ENCODE data around the gene NFATC2.

NFATC2 gene

GRCh38 chr20:51361258-51361657 lies 181.3 kb downstream of the NFATC2 start:
- Histone ChIP-seq H3F3A (ENCODE audit: low read depth) (no peaks in the 10 kb centered on the region), H4K20me1 (ENCODE audit: insufficient read depth, low read length, poor library complexity, severe bottlenecking) (no peaks in the 10 kb centered on the region), H3K9me3 (ENCODE audit: insufficient read depth, low read depth, low read length) (no peaks in the 10 kb centered on the region), H3K27me3 (ENCODE audit: insufficient read depth, low read length, poor library complexity, severe bottlenecking) (no peaks in the 10 kb centered on the region), H3K9me2 (replicated peaks; ENCODE audit: low read depth, low read length) (no peaks in the 10 kb centered on the region), H3K9ac (ENCODE audit: low read depth, low read length, poor library complexity, severe bottlenecking) (no peak overlapping the region), H3K79me2 (ENCODE audit: insufficient read depth, low read length) (no peaks in the 10 kb centered on the region), H3K4me3 (ENCODE audit: low read length, poor library complexity, severe bottlenecking) (no peak overlapping the region), H3K4me2 (ENCODE audit: low read depth, low read length, poor library complexity, severe bottlenecking) (no peak overlapping the region), H3K4me1 (ENCODE audit: insufficient read depth, low read length, poor library complexity, severe bottlenecking) (no peaks in the 10 kb centered on the region), H3K36me3 (ENCODE audit: insufficient read depth, low read length) (no peaks in the 10 kb centered on the region), H2AFZ (ENCODE audit: low read length) (no peak overlapping the region)
- TF ChIP-seq CTCF (conservative IDR thresholded peaks at IDR 0.05; ENCODE audit: low read length): no peak
- no peak for TF ChIP-seq EZH2phosphoT487 (IDR thresholded peaks at IDR 0.05; ENCODE audit: borderline replicate concordance)

- Histone ChIP-seq H3K9ac (ENCODE audit: low read depth, low read length, poor library complexity, severe bottlenecking) (no peak overlapping the region), H2AFZ (ENCODE audit: low read length) (no peak overlapping the region), H3K79me2 (ENCODE audit: insufficient read depth, low read length) (no peaks in the 10 kb centered on the region), H3F3A (ENCODE audit: low read depth) (no peaks in the 10 kb centered on the region), H3K4me3 (ENCODE audit: low read length, poor library complexity, severe bottlenecking) (no peak overlapping the region), H4K20me1 (ENCODE audit: insufficient read depth, low read length, poor library complexity, severe bottlenecking) (no peaks in the 10 kb centered on the region), H3K36me3 (ENCODE audit: insufficient read depth, low read length) (no peaks in the 10 kb centered on the region), H3K4me1 (ENCODE audit: insufficient read depth, low read length, poor library complexity, severe bottlenecking) (no peaks in the 10 kb centered on the region), H3K9me2 (replicated peaks; ENCODE audit: low read depth, low read length) (no peaks in the 10 kb centered on the region), H3K9me3 (ENCODE audit: insufficient read depth, low read depth, low read length) (no peaks in the 10 kb centered on the region), H3K27me3 (ENCODE audit: insufficient read depth, low read length, poor library complexity, severe bottlenecking) (no peaks in the 10 kb centered on the region), H3K4me2 (ENCODE audit: low read depth, low read length, poor library complexity, severe bottlenecking) (no peak overlapping the region)
- TF ChIP-seq EZH2phosphoT487 (IDR thresholded peaks at IDR 0.05; ENCODE audit: borderline replicate concordance): no peak
- TF ChIP-seq CTCF (conservative IDR thresholded peaks at IDR 0.05; ENCODE audit: low read length): no peak
Observed at GRCh38 chr20:51360451-51361201, 181.9 kb downstream of the NFATC2 start.

GRCh38 chr20:51359947-51360346 lies 182.6 kb downstream of the NFATC2 start:
- Histone ChIP-seq H3K36me3 (ENCODE audit: insufficient read depth, low read length) (no peaks in the 10 kb centered on the region), H2AFZ (ENCODE audit: low read length) (no peak overlapping the region), H3K4me2 (ENCODE audit: low read depth, low read length, poor library complexity, severe bottlenecking) (no peak overlapping the region), H3K9me3 (ENCODE audit: insufficient read depth, low read depth, low read length) (no peaks in the 10 kb centered on the region), H3K4me1 (ENCODE audit: insufficient read depth, low read length, poor library complexity, severe bottlenecking) (peaks cover 2% of the 10 kb centered on the region), H3K4me3 (ENCODE audit: low read length, poor library complexity, severe bottlenecking) (no peak overlapping the region), H3K9me2 (replicated peaks; ENCODE audit: low read depth, low read length) (no peaks in the 10 kb centered on the region), H3K79me2 (ENCODE audit: insufficient read depth, low read length) (no peaks in the 10 kb centered on the region), H3K9ac (ENCODE audit: low read depth, low read length, poor library complexity, severe bottlenecking) (no peak overlapping the region), H3K27me3 (ENCODE audit: insufficient read depth, low read length, poor library complexity, severe bottlenecking) (no peaks in the 10 kb centered on the region), H4K20me1 (ENCODE audit: insufficient read depth, low read length, poor library complexity, severe bottlenecking) (no peaks in the 10 kb centered on the region), H3F3A (ENCODE audit: low read depth) (no peaks in the 10 kb centered on the region)
- no peak for TF ChIP-seq CTCF (conservative IDR thresholded peaks at IDR 0.05; ENCODE audit: low read length)
- TF ChIP-seq EZH2phosphoT487 (IDR thresholded peaks at IDR 0.05; ENCODE audit: borderline replicate concordance): no peak
